Measurements from ENCODE around the gene SLC23A2. TPM values are rescaled to one million over a fixed set of nuclear protein-coding genes. Genes with fewer than 3 reads are reported as not detected.
A peak's percentile ranks its signal among the peaks of the same experiment; 100 is the strongest.
"Not testable (repeated sequence)": the region's sequence is repeated elsewhere in the genome, so short reads cannot be mapped to it uniquely, and the experiment has no call there.

SLC23A2 gene
- total RNA-seq, 1 experiment from 2014 or later = 5.1 TPM

GRCh38 chr20:4926531-4927156, 74.7 kb downstream of the SLC23A2 start:
- H3K27me3 ChIP-seq = no peaks in the 10 kb centered on the region
- H3K9me3 ChIP-seq = no peaks in the 10 kb centered on the region
- no peaks in the 10 kb centered on the region for H3K36me3 ChIP-seq
- no peak overlapping the region for H3K4me3 ChIP-seq
- no peak for DNase-seq

GRCh38 chr20:4925842-4926530, 75.3 kb downstream of the SLC23A2 start:
- DNase-seq = peak; percentile 76
- Histone ChIP-seq H3K27me3 (no peaks in the 10 kb centered on the region), H3K4me3 (no peak overlapping the region)

GRCh38 chr20:4924446-4924845, 76.9 kb downstream of the SLC23A2 start:
- Histone ChIP-seq H3K9me3 (no peaks in the 10 kb centered on the region), H3K36me3 (no peaks in the 10 kb centered on the region), H3K4me3 (no peak overlapping the region), H3K27me3 (no peaks in the 10 kb centered on the region)
- no peak for DNase-seq

More at GRCh38 chr20:4925842-4926530, 75.3 kb downstream of the SLC23A2 start:
- Histone ChIP-seq H3K36me3 (no peaks in the 10 kb centered on the region), H3K9me3 (no peaks in the 10 kb centered on the region)

- no peaks in the 10 kb centered on the region for H3K27me3 ChIP-seq
- no peaks in the 10 kb centered on the region for H3K36me3 ChIP-seq
- H3K4me3 ChIP-seq = no peak overlapping the region
- H3K9me3 ChIP-seq = no peaks in the 10 kb centered on the region
- DNase-seq = no peak
Observed at GRCh38 chr20:4924032-4924431, 77.3 kb downstream of the SLC23A2 start.

GRCh38 chr20:4922186-4922585, 79.1 kb downstream of the SLC23A2 start:
- no peaks in the 10 kb centered on the region for H3K9me3 ChIP-seq
- no peak overlapping the region for H3K4me3 ChIP-seq
- no peaks in the 10 kb centered on the region for H3K36me3 ChIP-seq
- no peaks in the 10 kb centered on the region for H3K27me3 ChIP-seq
- no peak for DNase-seq

GRCh38 chr20:4921271-4921670, 80.0 kb downstream of the SLC23A2 start:
- not testable (repeated sequence) for H3K27me3 ChIP-seq, H3K4me3 ChIP-seq, H3K36me3 ChIP-seq, DNase-seq, H3K9me3 ChIP-seq

- no peaks in the 10 kb centered on the region for H3K27me3 ChIP-seq
- no peak for DNase-seq
- H3K9me3 ChIP-seq = no peaks in the 10 kb centered on the region
- no peaks in the 10 kb centered on the region for H3K36me3 ChIP-seq
- no peak overlapping the region for H3K4me3 ChIP-seq
Observed at GRCh38 chr20:4920655-4921054, 80.7 kb downstream of the SLC23A2 start.

GRCh38 chr20:4920131-4920530, 81.2 kb downstream of the SLC23A2 start:
- no peak overlapping the region for H3K4me3 ChIP-seq
- no peaks in the 10 kb centered on the region for H3K36me3 ChIP-seq
- peak; percentile 28 for DNase-seq
- no peaks in the 10 kb centered on the region for H3K9me3 ChIP-seq
- H3K27me3 ChIP-seq = no peaks in the 10 kb centered on the region

GRCh38 chr20:4919047-4919704, 82.1 kb downstream of the SLC23A2 start:
- H3K4me3 ChIP-seq = no peak overlapping the region
- no peaks in the 10 kb centered on the region for H3K27me3 ChIP-seq
- DNase-seq = no peak
- H3K9me3 ChIP-seq = no peaks in the 10 kb centered on the region
- no peaks in the 10 kb centered on the region for H3K36me3 ChIP-seq

- no peaks in the 10 kb centered on the region for H3K36me3 ChIP-seq
- H3K4me3 ChIP-seq = no peak overlapping the region
- H3K27me3 ChIP-seq = no peaks in the 10 kb centered on the region
- no peaks in the 10 kb centered on the region for H3K9me3 ChIP-seq
- DNase-seq = no peak
Observed at GRCh38 chr20:4918473-4918872, 82.8 kb downstream of the SLC23A2 start.

GRCh38 chr20:4916971-4917881, 84.1 kb downstream of the SLC23A2 start:
- Histone ChIP-seq H3K9me3 (no peaks in the 10 kb centered on the region), H3K27me3 (no peaks in the 10 kb centered on the region), H3K36me3 (no peaks in the 10 kb centered on the region), H3K4me3 (no peak overlapping the region)
- peak; percentile 64 for DNase-seq

GRCh38 chr20:4913147-4913546, 88.2 kb downstream of the SLC23A2 start:
- no peak overlapping the region for H3K4me3 ChIP-seq
- no peaks in the 10 kb centered on the region for H3K9me3 ChIP-seq
- no peak for DNase-seq
- H3K27me3 ChIP-seq = no peaks in the 10 kb centered on the region
- no peaks in the 10 kb centered on the region for H3K36me3 ChIP-seq

GRCh38 chr20:4912380-4913142, 88.7 kb downstream of the SLC23A2 start:
- DNase-seq = no peak
- H3K4me3 ChIP-seq = no peak overlapping the region
- H3K27me3 ChIP-seq = no peaks in the 10 kb centered on the region
- no peaks in the 10 kb centered on the region for H3K9me3 ChIP-seq
- H3K36me3 ChIP-seq = no peaks in the 10 kb centered on the region

- Histone ChIP-seq H3K27me3 (no peaks in the 10 kb centered on the region), H3K4me3 (no peak overlapping the region), H3K9me3 (no peaks in the 10 kb centered on the region), H3K36me3 (no peaks in the 10 kb centered on the region)
- no peak for DNase-seq
Observed at GRCh38 chr20:4910951-4911350, 90.4 kb downstream of the SLC23A2 start.

GRCh38 chr20:4905613-4906012, 95.7 kb downstream of the SLC23A2 start:
- no peak overlapping the region for H3K4me3 ChIP-seq
- DNase-seq = no peak

GRCh38 chr20:4905195-4905594, 96.1 kb downstream of the SLC23A2 start:
- Histone ChIP-seq H3K36me3 (no peaks in the 10 kb centered on the region), H3K9me3 (no peaks in the 10 kb centered on the region), H3K27me3 (no peaks in the 10 kb centered on the region), H3K4me3 (no peak overlapping the region)
- no peak for DNase-seq

More at GRCh38 chr20:4905613-4906012, 95.7 kb downstream of the SLC23A2 start:
- H3K9me3 ChIP-seq = no peaks in the 10 kb centered on the region
- H3K27me3 ChIP-seq = no peaks in the 10 kb centered on the region
- H3K36me3 ChIP-seq = no peaks in the 10 kb centered on the region
